GM19099 (cell line): ENCODE measurements around the gene PDE3B.

Experiments
- POLR2A ChIP-seq: IDR thresholded peaks from 3 replicates; pipeline ENCODE4 v1.6.1; 2011; ENCODE audit warnings: low read depth; ENCODE audit not compliant: insufficient read length; ENCODE audit errors: extremely low read depth

PDE3B gene

DNA sequence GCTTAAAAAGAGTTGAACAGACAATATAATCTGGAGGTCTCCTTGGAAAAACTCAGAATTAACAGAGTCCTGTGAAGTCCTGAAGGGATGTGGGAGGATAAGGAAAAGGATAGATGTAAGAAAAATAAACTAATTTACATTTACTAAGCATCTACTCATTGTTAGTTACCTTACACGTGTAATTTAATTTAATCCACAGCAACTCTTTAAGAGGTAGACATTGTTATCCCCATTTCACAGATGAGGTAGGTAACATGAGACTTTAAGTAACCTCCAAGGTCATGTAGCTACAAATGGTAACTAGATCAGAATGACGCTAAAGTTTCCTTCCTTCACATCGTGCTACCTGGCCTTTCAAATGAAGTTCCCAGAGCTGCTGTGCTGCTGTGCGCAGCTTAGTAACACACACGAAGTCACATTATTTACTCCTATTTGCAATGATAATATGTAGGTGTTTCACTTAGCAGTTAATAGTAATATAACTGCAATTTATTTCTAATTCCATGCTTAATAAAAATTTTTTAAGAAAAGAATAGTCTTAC is 5.7 kb upstream of the PDE3B start:
- TF ChIP-seq POLR2A = no peak

DNA sequence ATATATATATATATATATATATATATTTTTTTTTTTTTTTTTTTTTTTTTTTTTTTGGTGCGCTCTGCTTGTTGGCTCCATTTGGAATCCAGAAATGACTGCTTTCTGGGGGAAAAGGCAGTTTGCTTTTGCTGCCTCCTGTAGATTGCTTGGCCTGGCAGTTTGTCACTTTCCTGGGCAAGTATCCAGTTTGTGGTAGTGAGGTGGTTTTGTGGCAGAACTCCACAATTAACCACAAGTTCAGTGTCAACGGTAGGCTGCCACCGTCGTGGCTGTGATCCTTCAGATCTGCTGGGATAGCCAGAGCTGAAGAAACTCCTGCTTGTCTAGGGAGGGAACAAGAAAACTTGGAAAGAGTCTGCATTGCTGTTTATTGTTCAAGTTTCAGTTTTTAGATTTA is 5.0 kb upstream of the PDE3B start:
- no peak for TF ChIP-seq POLR2A

DNA sequence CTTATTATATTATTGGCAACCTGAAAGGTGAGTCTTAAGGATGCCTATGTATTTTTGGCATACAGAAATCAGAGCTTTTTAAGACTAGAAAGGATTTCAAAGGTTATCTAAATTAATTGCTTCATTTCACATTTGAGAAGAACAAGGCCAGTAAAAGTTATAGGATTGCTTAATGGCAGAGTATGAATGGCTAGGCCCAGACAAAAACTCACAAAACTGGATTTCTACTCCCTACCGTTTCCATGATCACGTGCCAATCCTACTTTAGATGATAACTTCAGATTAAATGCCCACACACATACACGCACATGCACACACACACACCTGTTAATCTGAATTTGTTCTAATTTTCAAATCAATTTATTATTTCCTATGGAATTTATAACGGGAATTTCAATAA is 1.8 kb upstream of the PDE3B start:
- no peak for TF ChIP-seq POLR2A

DNA sequence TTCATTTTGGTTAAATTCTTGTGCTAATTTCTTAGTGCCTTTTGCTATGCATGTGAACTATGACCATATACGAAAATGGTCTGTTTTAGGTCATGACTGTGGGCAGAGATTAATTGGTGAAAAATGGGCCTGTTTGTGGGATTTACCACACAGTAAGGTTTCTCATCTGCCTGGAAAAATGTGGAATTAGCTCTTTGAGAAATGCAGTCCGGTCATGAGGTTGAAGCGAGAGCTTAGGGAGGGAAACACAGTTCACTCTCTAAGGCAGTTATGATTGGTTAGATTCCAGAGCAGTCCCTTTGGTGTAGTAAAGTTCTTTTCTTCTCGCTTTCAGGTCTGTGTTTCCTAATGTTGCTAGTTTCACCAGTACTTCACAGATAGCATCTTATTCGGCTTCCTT is 1.2 kb upstream of the PDE3B start:
- no peak for TF ChIP-seq POLR2A

DNA sequence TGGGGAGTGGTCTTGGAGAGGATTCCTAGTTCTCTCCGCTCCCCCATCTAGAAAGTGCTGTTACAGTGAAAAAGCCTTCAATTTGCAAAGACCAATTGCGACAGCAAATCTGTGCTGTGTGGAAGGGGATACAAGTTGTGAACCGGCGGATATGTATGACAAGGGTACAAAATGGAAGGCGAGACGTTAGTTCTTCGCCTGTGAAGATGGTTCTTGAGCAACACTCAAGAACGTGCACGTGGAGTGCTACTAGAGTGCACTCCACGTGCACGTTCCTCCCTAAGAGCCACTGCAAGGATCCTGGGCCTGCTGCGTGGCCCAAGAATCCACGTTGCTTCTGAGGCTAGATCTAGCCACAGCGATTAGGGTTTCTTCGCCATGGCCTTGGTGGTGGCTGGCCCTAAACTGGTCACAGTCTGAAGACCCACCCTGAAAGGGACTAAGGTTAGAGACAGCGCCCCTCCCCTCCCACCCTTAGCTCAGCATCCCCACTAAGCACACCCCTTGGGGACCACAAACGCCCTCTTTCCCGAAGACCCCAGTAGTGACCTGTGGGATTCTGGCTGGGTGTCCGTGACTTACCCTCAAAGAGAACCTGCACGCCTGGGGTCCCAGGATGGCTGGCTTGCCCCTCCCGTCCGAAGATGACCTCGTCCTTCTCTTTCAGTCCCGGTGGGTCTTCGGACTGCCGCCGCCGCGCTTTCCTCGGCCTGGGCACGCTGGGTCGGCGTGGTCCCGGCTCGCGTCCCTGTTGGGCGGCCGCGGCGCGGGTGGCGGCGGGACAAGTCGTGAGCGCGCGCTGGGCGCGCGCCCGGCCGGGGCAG is 519 bp upstream of the PDE3B start:
- no peak for TF ChIP-seq POLR2A

DNA sequence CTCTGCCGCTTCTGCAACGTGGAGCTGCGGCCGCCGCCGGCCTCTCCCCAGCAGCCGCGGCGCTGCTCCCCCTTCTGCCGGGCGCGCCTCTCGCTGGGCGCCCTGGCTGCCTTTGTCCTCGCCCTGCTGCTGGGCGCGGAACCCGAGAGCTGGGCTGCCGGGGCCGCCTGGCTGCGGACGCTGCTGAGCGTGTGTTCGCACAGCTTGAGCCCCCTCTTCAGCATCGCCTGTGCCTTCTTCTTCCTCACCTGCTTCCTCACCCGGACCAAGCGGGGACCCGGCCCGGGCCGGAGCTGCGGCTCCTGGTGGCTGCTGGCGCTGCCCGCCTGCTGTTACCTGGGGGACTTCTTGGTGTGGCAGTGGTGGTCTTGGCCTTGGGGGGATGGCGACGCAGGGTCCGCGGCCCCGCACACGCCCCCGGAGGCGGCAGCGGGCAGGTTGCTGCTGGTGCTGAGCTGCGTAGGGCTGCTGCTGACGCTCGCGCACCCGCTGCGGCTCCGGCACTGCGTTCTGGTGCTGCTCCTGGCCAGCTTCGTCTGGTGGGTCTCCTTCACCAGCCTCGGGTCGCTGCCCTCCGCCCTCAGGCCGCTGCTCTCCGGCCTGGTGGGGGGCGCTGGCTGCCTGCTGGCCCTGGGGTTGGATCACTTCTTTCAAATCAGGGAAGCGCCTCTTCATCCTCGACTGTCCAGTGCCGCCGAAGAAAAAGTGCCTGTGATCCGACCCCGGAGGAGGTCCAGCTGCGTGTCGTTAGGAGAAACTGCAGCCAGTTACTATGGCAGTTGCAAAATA is 816 bp downstream of the PDE3B start:
- TF ChIP-seq POLR2A = no peak

DNA sequence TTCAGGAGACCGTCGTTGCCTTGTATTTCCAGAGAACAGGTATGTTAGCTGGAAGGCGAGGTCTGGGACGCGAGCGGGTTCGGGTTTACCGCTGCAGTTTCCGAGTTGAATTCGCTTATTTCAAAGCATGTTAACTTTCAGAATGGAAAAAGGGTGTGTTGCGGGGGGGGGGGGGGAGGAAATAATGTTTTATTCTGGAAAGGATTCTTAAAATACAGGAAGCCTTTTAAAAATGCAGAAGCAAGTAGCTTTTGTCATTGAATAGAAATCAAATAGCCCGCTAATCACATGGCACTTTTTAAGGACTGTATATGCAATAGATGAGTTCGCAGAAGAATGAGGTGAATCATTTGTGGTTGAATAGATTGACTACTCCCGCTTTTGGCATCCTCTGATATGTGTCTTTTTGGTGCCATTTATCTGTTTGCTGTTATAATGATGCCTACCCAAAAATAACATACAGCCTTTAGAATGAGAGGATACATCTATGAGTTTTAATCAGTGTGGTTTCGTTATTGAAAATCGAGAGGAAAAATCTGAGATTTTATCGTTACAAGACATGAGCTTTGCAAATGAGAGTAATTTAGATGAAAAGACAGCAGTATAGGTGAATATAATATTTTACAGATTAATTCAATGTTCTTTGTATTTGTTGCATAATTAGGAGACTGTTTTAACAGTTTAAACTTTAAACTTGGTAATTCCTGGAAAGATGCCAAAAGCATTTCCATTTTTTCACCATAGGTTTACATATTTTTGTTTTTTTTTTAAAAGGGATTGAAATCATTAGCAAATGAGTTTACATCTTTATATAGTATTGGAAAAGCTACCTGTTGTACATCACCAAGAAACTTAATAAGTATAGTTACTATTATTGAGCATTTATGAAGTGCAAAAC is 1.7 kb downstream of the PDE3B start:
- TF ChIP-seq POLR2A = no peak

DNA sequence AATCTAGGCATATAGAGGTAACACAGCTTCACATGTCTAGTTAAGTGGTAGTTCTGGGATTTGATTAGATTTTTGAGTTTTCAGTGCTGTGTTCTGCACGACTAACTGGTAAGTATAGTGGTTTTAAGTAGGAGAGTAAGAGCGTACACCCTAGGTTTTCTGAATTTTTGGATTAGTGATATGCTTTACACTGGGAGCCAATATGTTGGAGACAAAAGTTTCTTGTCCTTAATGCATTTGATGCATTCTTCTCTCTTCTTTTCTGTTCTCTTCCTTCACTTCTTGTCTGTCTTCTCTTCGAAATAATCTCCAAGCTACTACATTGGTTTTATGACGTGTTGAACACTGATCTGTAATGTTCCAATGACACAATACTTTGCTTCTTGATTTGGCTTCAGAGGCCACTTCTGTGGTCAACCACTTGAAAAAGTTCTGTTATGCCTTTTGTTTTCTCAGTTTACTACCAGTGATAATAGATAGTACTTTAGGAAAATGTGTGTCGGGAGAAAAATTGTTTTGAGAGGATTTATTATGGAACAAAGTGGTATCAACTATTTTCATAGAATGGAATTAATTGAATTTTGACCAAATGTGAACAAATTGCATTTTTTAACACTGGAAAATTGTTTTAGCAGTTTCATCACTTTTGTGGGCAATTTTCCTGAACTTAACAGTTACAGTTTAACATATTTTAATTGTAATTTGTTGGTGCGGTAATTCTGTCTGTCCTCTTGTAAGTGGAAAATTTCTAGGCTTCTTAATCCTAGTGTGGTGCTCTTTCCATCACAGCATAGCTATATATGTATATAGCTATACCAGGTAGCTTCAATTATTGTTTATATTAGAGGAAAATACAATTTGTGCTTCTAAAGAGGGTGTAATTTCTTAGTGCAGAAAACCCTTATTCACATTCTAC is 2.6 kb downstream of the PDE3B start:
- TF ChIP-seq POLR2A = no peak

DNA sequence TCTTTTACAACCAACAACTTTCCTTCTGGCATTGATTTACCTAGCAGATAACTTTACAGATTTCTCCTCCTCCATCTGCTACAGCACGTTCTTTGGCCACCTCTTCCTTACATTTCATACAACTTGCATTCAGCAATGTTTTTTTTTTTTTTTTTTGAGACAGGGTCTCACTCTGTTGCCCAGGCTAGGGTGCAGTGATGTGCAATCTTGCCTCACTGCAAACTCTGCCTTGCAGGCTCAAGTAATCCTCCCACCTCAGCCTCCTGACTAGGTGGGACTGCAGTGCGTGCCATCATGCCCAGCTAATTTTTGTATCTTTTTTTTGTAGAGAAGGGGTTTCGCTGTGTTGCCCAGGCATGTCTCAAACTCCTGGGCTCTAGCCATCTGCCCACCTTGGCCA is 6.5 kb downstream of the PDE3B start:
- no peak for TF ChIP-seq POLR2A

DNA sequence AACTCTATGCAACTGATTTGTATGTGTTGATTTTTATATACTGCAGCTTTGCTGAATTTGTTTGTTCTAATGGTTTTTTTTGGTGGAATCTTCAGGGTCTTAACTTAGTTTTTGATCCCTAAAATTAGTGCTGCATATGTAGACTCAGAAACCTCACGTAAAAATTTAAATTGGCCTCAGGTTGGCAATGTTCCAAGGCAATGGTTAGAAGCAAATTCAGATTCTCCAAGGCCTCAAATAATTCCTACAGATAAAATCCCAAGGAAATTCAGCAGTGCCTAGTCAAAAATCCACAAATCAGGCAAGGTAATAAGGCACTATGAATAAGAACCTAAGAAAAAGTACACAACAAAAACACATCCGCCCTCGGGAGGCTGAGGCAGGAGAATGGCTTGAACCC is 9.5 kb downstream of the PDE3B start:
- no peak for TF ChIP-seq POLR2A

DNA sequence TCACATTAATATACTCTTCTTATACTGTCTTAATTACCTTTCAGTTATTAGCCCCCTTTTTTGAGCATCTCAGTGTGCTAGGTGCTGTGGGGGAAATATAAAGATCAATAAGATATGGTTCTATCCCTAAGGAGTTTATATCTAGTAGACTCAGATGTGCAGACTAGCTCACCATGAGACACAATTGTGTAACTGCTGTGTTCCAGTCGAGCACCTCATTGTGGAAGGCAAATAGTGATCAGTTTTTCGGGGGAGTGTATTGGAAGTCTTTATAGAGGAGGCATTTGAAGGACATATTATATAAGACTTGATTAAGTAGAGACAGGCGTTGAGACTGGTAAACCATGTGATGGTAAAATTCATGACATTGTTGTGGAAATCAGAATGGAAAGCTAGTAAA is 11.8 kb downstream of the PDE3B start:
- TF ChIP-seq POLR2A = no peak

DNA sequence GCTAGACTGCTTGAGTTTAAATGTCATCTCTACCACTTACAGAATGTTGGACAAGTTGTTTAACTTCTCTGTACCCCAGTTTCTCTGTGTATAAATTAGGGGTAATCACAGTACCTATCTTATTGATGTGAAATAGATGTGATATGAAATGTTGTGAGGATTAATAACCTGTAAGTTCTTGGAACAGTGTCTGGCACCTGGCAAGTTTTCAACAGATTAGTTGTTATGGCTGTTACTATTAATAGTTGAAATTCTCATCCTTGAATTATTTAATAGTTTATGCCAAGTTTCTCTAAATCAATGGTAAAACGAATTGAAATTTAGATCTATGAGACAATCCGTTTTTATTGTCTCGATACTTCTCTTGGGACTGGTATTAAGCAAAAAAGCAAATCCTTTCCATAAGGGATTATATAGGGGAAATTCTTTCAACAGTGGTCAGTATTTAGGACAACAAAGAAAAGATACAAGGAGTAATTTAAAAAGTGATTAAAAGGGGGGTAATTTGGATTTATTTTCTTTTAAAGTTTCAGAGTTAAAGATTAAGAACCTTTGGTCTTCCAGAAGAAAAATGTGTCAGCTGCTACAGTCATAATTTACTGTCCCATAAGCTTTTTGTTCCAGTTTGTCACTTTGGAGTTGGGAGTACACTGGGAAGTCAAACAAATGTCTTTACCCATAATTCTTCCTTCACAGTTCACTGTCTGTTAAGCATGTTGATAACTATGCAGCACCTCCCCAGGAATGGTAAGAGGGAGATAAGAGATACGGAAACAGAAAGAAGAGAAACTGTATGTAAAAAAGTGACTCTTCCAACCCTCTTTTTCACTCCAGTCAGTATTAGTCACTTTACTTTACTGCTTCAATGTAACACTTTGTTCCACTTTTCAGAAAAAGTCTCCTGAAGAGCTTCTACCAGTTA is 13.2 kb downstream of the PDE3B start:
- TF ChIP-seq POLR2A = no peak

DNA sequence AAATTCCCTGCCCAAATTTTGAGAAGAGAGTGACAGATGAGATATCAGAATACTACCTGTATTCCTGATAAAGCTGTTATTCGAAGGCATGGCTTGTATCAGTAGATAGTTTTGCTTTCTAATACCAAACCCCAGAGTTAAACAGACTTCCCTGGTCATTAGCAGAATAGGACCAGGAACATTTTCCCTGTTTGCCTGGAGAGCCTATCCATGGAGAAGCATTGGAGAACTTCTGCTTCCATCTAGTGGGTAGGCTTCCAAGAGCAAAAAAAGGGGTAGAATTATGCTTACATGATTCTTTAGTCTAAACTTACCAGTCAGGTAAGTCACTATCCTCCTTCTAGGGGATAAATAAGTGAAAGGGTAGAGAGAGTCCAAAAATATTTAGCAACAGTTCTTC is 14.2 kb downstream of the PDE3B start:
- no peak for TF ChIP-seq POLR2A
